ENCODE results near the gene SNAP23. TPM values are rescaled to one million over a fixed set of nuclear protein-coding genes. Genes with fewer than 3 reads are reported as not detected.

Gene SNAP23
- total and polyA plus RNA-seq, 2 of the 8 experiments (the other 6 are each of a cell fraction or from before 2014, with no cell fraction given) = 58.0 to 72.8 TPM

- Histone ChIP-seq H3K27me3 (replicated peaks in 1 of 4; ENCODE audit: control insufficient read depth in 3 of 4, extremely low read depth in 1 of 4, insufficient read depth in 3 of 4, low read length in 3 of 4) (no peaks in the 10 kb centered on the region), H2BK15ac (ENCODE audit: low read length) (no peak overlapping the region), H2BK12ac (ENCODE audit: low read depth, low read length) (no peak overlapping the region), H2BK5ac (ENCODE audit: low read depth, low read length) (no peak overlapping the region), H3K18ac (ENCODE audit: extremely low read depth, low read length) (no peak overlapping the region), H4K8ac (ENCODE audit: extremely low read depth, insufficient read depth, low read length) (no peak overlapping the region), H3K36me3 (ENCODE audit: control insufficient read depth in 2 of 4, insufficient read depth in 4 of 4, low read length in 3 of 4) (peaks cover 0 to 6% (median 2%) of the 10 kb centered on the region in 4 experiments; a peak in 2 of 8 replicates), H3K79me1 (ENCODE audit: low read depth, low read length) (no peaks in the 10 kb centered on the region), H3K23ac (ENCODE audit: insufficient read length) (no peak overlapping the region), H2AK5ac (ENCODE audit: low read depth, low read length) (no peak overlapping the region), H2BK120ac (replicated peaks; ENCODE audit: low read depth, low read length) (no peak overlapping the region), H3K79me2 (ENCODE audit: control insufficient read depth in 1 of 2, insufficient read depth in 2 of 2, low read length in 2 of 2) (no peaks in the 10 kb centered on the region), H3K4me2 (ENCODE audit: insufficient read depth in 1 of 2, low read depth in 2 of 2, low read length in 2 of 2) (no peak overlapping the region), H3K23me2 (ENCODE audit: low read depth, low read length) (no peaks in the 10 kb centered on the region), H3K9ac (replicated peaks in 1 of 4; ENCODE audit: extremely low read depth in 1 of 4, low read depth in 3 of 4, low read length in 3 of 4) (no peak overlapping the region), H2AFZ (ENCODE audit: low read length) (no peak overlapping the region), H3K27ac (ENCODE audit: low read depth, low read length) (no peak overlapping the region), H3K9me3 (ENCODE audit: insufficient read depth in 2 of 2, low read depth in 1 of 2, low read length in 1 of 2) (no peaks in the 10 kb centered on the region), H2BK20ac (ENCODE audit: low read length) (no peak overlapping the region), H4K5ac (ENCODE audit: insufficient read length, low read depth, low read length) (no peak overlapping the region), H3K14ac (ENCODE audit: insufficient read length) (no peak overlapping the region), H4K20me1 (replicated peaks in 1 of 2; ENCODE audit: control insufficient read depth in 1 of 2, insufficient read depth in 2 of 2, low read length in 2 of 2) (no peaks in the 10 kb centered on the region), H3K4ac (replicated peaks; ENCODE audit: insufficient read length, low read depth, low read length) (no peak overlapping the region), H4K91ac (replicated peaks; ENCODE audit: insufficient read length, low read length) (no peak overlapping the region), H3K4me3 (ENCODE audit: extremely low read depth in 1 of 4, insufficient read depth in 2 of 4, low read depth in 3 of 4, low read length in 4 of 4) (no peak overlapping the region), H3K56ac (replicated peaks; ENCODE audit: insufficient read length, low read depth, low read length) (no peak overlapping the region), H3K4me1 (replicated peaks in 1 of 4; ENCODE audit: control insufficient read depth in 3 of 4, insufficient read depth in 4 of 4, low read length in 3 of 4) (no peaks in the 10 kb centered on the region)
- ChIA-PET CTCF (ENCODE audit: partially characterized antibody) (interaction anchor here (0.7 to 0.9 kb wide), 2 partner anchors 11 to 30 kb away, joined by 3 read pairs; partner anchors contain the start of gene SNAP23), POLR2A (ENCODE audit: partially characterized antibody) (interaction anchor here (1.3 kb wide), 1 partner anchor 130 kb away, joined by 3 read pairs; no protein-coding TSS in a partner anchor)
- DNase-seq (ENCODE audit: low read depth in 1 of 2, low spot score in 2 of 2) = no peak
- FAIRE-seq = no peak
- TF ChIP-seq BCL11A (IDR thresholded peaks at IDR 0.05; ENCODE audit: low read depth in 2 of 2, low read length in 2 of 2) (no peak), SIN3A (conservative IDR thresholded peaks at IDR 0.05 in 1 of 2, IDR thresholded peaks at IDR 0.05 in 1 of 2; ENCODE audit: low read depth in 1 of 2, low read length in 2 of 2) (no peak), MAFK (IDR thresholded peaks at IDR 0.05; ENCODE audit: low read depth, low read length) (no peak), EZH2 (IDR thresholded peaks at IDR 0.05; ENCODE audit: low read depth, low read length, severe bottlenecking) (no peak), CEBPB (IDR thresholded peaks at IDR 0.05; ENCODE audit: low read depth, low read length) (0 out of 2 replicates have a peak, but pooled peaks have one; percentile 31), CBX5 (IDR thresholded peaks at IDR 0.05; ENCODE audit: low read depth, low read length) (no peak)
- WGBS, 2 experiments (ENCODE audit: extremely low coverage in 1 of 2, insufficient coverage in 1 of 2, insufficient read length in 1 of 2, insufficient replicate concordance in 2 of 2, low coverage in 1 of 2, low lambda C conversion rate in 2 of 2, missing lambda C conversion rate in 1 of 2) = 89% methylated on average over 8 of the region's 8 CpGs; no CpG with 5 or more reads in 1 of the 2 experiments
Observed at GRCh38 chr15:42465520-42466259, 29.7 kb upstream of the SNAP23 start.

Data from H1 (cell line).